Fibroblast of lung (primary cell): ENCODE measurements around the gene FXYD1. TPM values are rescaled to one million over a fixed set of nuclear protein-coding genes. Genes with fewer than 3 reads are reported as not detected.

Experiments used
- DNase-seq, 2 donors: peaks; one replicate each; pipeline versions ENCODE4 v3.0.0 to v3.0.0-alpha.2; 2010; ENCODE audit warnings: low read depth in 2 of 2
- H2AFZ ChIP-seq: 2 replicates; pipeline ENCODE4 v1.5.1; 2012; ENCODE audit warnings: low read length, control low read depth, inconsistent platforms
- H3K27ac ChIP-seq: 2 replicates; pipeline ENCODE4 v1.5.1; 2011; ENCODE audit warnings: low read length, control low read depth; ENCODE audit not compliant: insufficient read depth
- H3K27me3 ChIP-seq: 2 replicates; pipeline ENCODE4 v1.5.1; 2011; ENCODE audit warnings: mild to moderate bottlenecking, low read length; ENCODE audit not compliant: control insufficient read depth, insufficient read depth
- H3K36me3 ChIP-seq: 2 replicates; pipeline ENCODE4 v1.5.1; 2011; ENCODE audit warnings: low read length; ENCODE audit not compliant: control insufficient read depth, insufficient read depth
- H3K4me1 ChIP-seq: 2 replicates; pipeline ENCODE4 v1.5.1; 2011; ENCODE audit warnings: low read length; ENCODE audit not compliant: control insufficient read depth, insufficient read depth; ENCODE audit errors: extremely low read depth
- H3K4me2 ChIP-seq: 2 replicates; pipeline ENCODE4 v1.5.1; 2011; ENCODE audit warnings: low read length, control low read depth; ENCODE audit not compliant: insufficient read depth; ENCODE audit errors: extremely low read depth
- H3K4me3 ChIP-seq, 4 experiments: fragments of 200-600 bp in 1 of 4; sonication (generic) in 1 of 4; replicated peaks in 1 of 4; 2 replicates each; pipeline ENCODE4 v1.5.1; 2011 to 2016; ENCODE audit warnings: low read length in 4 of 4, low read depth in 3 of 4, mild to moderate bottlenecking in 3 of 4, control low read depth in 2 of 4, inconsistent platforms in 1 of 4, mixed read lengths in 1 of 4; ENCODE audit not compliant: insufficient read depth in 1 of 4; ENCODE audit errors: control extremely low read depth in 1 of 4
- H3K79me2 ChIP-seq: 2 replicates; pipeline ENCODE4 v1.5.1; 2012; ENCODE audit warnings: mild to moderate bottlenecking, low read length, inconsistent platforms; ENCODE audit not compliant: control insufficient read depth, insufficient read depth
- H3K9ac ChIP-seq: 2 replicates; pipeline ENCODE4 v1.5.1; 2011; ENCODE audit warnings: mild to moderate bottlenecking, low read length, control low read depth; ENCODE audit not compliant: insufficient read depth
- H3K9me3 ChIP-seq: 2 replicates; pipeline ENCODE4 v1.5.1; 2012; ENCODE audit warnings: low read depth, low read length; ENCODE audit not compliant: control insufficient read depth, insufficient read depth
- H4K20me1 ChIP-seq: 2 replicates; pipeline ENCODE4 v1.5.1; 2011; ENCODE audit warnings: low read length; ENCODE audit not compliant: control insufficient read depth, insufficient read depth; ENCODE audit errors: extremely low read depth
- EZH2 ChIP-seq: IDR thresholded peaks from 2 replicates; pipeline ENCODE4 v1.5.1; 2012; ENCODE audit warnings: low read length, control low read depth, mild to moderate bottlenecking; ENCODE audit errors: missing control alignments
- polyA plus RNA-seq, 2 donors: library from polyadenylated mRNA; depleted of rRNA in 1 of 2; stranded (reverse) in 1 of 2; unstranded in 1 of 2; fragments of >200 nt; gene quantifications; 2 replicates each; pipeline ENCODE4 v1.2.1, GENCODE V29; 2011 to 2012; ENCODE audit warnings: missing spikeins in 1 of 2
- total RNA-seq: library from RNA; depleted of rRNA; stranded (reverse); fragments of >200 nt; gene quantifications from 2 replicates; pipeline ENCODE4 v1.2.1, GENCODE V29; 2014
- TF ChIP-seq, protein P1 (sequence below), 2 donors: IDR thresholded peaks in 1 of 2; conservative IDR thresholded peaks in 1 of 2; 1 replicate in 1 of 2; 2 replicates in 1 of 2; pipeline ENCODE4 v1.5.1; 2011 to 2012; ENCODE audit warnings: low read length in 2 of 2, control low read depth in 1 of 2, inconsistent platforms in 1 of 2, low read depth in 1 of 2, mild to moderate bottlenecking in 1 of 2

FXYD1 gene
- total and polyA plus RNA-seq, 2 donors (not counting 1 experiment from before 2014, with no cell fraction given), result 4.5 to 7.5 TPM

DNA sequence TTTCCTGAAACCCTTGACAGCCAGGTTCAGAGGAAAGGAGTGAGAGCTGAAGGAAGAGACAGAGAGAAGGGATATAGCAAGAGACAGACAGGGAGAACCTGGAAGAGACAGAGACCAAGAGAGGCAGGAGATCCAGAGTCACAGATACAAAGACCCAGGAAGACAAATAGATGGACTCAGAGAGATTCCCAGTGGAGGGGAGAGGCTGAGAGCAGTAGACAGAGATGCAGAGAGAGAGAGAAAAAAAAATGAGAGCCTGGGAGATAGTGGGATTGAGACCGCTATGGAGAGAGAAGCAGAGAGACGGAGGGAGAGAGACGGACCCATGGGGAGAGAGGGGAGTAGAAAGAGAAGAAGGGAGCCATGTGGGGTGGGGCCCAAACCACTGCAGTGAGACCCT, 5.2 kb downstream of the FXYD1 start:
- H3K9me3 ChIP-seq, result no peaks in the 10 kb centered on the region
- TF ChIP-seq EZH2, result no peak
- TF ChIP-seq, protein P1, sequence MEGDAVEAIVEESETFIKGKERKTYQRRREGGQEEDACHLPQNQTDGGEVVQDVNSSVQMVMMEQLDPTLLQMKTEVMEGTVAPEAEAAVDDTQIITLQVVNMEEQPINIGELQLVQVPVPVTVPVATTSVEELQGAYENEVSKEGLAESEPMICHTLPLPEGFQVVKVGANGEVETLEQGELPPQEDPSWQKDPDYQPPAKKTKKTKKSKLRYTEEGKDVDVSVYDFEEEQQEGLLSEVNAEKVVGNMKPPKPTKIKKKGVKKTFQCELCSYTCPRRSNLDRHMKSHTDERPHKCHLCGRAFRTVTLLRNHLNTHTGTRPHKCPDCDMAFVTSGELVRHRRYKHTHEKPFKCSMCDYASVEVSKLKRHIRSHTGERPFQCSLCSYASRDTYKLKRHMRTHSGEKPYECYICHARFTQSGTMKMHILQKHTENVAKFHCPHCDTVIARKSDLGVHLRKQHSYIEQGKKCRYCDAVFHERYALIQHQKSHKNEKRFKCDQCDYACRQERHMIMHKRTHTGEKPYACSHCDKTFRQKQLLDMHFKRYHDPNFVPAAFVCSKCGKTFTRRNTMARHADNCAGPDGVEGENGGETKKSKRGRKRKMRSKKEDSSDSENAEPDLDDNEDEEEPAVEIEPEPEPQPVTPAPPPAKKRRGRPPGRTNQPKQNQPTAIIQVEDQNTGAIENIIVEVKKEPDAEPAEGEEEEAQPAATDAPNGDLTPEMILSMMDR (conservative IDR thresholded peaks at IDR 0.05 in 1 of 2, IDR thresholded peaks at IDR 0.05 in 1 of 2; ENCODE audit: low read depth in 1 of 2, low read length in 2 of 2), result no peak
- H3K27me3 ChIP-seq, result no peaks in the 10 kb centered on the region
- H2AFZ ChIP-seq, result no peak overlapping the region
- no peak overlapping the region for H3K4me2 ChIP-seq
- no peaks in the 10 kb centered on the region for H3K36me3 ChIP-seq
- H3K79me2 ChIP-seq, result no peaks in the 10 kb centered on the region
- no peak for DNase-seq
- no peak overlapping the region for H3K27ac ChIP-seq
- H3K4me1 ChIP-seq, result peaks cover 20% of the 10 kb centered on the region
- H3K4me3 ChIP-seq, result no peak overlapping the region
- no peaks in the 10 kb centered on the region for H4K20me1 ChIP-seq
- no peak overlapping the region for H3K9ac ChIP-seq

DNA sequence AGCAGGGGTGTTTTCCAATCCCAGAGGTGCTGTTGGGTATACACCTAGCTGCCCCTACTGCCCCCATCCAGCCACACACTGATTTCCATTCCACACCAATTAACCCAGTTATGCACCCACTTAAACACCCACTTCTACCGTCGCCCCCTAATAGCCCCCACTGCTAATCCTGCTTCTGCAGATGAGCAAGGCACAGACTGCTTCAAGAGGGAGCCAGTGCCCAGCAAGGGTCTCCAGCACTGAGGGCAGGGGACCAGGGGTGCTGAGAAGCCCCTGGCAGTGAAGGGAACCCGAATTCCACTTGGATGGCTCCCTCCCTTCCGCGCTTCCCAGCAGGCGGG, 5.6 kb downstream of the FXYD1 start:
- no peak overlapping the region for H3K4me2 ChIP-seq
- no peaks in the 10 kb centered on the region for H3K79me2 ChIP-seq
- no peaks in the 10 kb centered on the region for H3K36me3 ChIP-seq
- no peak overlapping the region for H2AFZ ChIP-seq
- no peak overlapping the region for H3K27ac ChIP-seq
- no peak for TF ChIP-seq EZH2
- TF ChIP-seq, protein P1 (conservative IDR thresholded peaks at IDR 0.05 in 1 of 2, IDR thresholded peaks at IDR 0.05 in 1 of 2; ENCODE audit: low read depth in 1 of 2, low read length in 2 of 2), result no peak
- peaks cover 17% of the 10 kb centered on the region for H3K4me1 ChIP-seq
- no peak overlapping the region for H3K9ac ChIP-seq
- no peaks in the 10 kb centered on the region for H3K9me3 ChIP-seq
- no peaks in the 10 kb centered on the region for H3K27me3 ChIP-seq
- H4K20me1 ChIP-seq, result no peaks in the 10 kb centered on the region
- DNase-seq, result no peak
- no peak overlapping the region for H3K4me3 ChIP-seq

DNA sequence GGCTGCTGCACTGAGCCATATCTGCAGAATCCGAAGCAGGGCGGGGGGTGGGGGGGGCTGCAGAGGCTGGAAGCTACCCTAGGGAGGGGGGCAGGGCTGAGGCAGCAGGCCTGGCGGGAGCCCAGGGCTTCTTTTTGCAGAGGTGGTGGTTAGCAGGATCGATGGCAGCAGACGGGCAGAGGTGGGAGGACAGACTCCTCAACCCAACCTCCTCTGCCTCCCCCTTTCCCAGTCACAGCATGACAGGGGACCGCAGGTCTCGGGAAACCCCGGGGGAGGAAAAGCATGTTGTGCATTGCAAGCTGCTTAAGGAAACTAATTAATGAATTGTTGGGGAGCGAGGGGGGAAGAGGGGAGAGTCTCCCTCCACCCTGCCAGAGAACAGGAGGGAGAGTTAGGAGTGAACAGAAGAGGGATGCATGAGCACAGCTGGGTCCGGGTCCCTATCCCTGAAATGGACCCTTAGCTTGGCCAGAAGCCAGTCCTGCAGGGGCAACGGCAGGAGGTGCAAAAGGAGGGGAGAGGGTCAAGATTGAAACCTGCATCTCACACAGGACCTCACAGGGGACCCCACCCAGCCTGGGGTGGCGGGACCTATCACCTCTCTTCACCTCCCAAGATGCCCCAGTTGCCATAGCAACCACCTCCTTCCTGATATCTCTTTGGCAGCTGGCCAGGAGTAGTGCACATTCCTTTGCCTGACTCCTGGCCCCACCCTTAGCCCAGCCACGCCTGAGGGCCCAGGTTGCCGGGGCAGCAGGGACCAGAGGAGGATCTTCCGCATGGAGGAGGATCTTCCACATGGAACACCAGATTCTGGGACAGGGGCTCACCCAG, 6.2 kb downstream of the FXYD1 start:
- Histone ChIP-seq H3K9ac (no peak overlapping the region), H3K4me3 (no peak overlapping the region), H3K4me2 (no peak overlapping the region), H3K79me2 (no peaks in the 10 kb centered on the region), H3K9me3 (no peaks in the 10 kb centered on the region), H3K36me3 (no peaks in the 10 kb centered on the region), H4K20me1 (no peaks in the 10 kb centered on the region), H3K27ac (no peak overlapping the region), H2AFZ (no peak overlapping the region), H3K4me1 (peaks cover 11% of the 10 kb centered on the region), H3K27me3 (no peaks in the 10 kb centered on the region)
- no peak for DNase-seq
- TF ChIP-seq, protein P1 (conservative IDR thresholded peaks at IDR 0.05 in 1 of 2, IDR thresholded peaks at IDR 0.05 in 1 of 2; ENCODE audit: low read depth in 1 of 2, low read length in 2 of 2), result no peak
